Measurements from ENCODE around the gene ATP11A.

The ATP11A gene

DNA sequence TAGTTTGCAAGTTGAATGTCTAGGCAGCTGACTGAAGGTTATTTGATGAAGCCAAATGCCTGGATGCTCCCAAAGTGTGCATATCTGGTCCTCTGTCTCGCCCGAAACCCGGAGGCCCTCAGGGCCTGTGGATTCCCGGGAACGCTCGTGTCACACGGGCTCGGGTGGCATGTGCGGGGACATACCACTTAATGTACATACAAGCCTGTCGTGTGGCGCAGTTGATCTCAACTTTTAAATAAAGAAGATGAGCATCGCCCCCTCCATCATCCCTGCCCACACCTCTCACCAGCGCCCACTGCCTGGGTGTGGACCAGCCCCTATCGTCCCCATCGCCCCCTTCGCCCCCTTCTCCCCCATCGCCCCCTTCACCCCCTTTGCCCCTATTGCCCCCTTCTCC, 33.9 kb downstream of the ATP11A start:
- DNase-seq (ENCODE audit: low read depth in 2 of 2), result no peak

GRCh38 chr13:112724788-112725345, 35.0 kb downstream of the ATP11A start:
- no peak for DNase-seq (ENCODE audit: low read depth in 2 of 2)

- no peak for DNase-seq (ENCODE audit: low read depth in 2 of 2)
These were observed 35.6 kb downstream of the ATP11A start for GRCh38 chr13:112725346-112726015.

DNA sequence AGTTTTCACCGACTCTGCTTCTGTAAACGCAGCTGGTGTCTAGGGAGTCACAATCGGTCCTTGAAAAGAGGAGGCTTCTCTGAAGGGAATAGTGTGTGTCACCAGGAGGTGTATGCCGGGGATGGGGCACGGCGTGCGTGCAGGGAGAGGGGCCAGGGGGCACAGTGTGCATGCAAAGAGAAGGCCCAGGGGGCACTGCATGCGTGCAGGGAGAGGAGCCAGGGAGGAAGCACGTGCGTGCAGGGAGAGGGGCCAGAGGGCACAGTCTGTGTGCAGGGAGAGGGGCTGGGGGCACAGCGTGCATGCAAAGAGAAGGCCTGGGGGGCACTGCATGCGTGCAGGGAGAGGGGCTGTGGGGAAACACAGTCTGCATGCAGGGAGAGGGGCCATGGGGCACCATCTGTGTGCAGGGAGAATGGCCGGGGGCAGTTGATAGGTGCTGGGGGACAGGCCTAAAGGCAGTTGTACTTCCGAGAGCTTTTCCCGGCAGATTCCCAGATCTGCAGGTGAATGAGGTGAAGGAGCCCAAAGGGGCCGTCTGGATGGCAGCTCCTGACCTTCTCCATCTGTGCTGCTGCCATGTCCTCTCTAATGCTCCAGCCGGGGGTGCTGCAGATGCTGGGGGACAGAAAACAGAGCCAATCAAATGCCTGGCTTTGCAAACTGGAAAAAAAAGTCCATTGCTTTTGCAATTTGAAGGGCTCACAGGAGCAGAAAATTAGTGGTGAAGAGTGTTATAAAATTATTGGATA, 36.4 kb downstream of the ATP11A start:
- DNase-seq (ENCODE audit: low read depth in 2 of 2), result no peak

DNA sequence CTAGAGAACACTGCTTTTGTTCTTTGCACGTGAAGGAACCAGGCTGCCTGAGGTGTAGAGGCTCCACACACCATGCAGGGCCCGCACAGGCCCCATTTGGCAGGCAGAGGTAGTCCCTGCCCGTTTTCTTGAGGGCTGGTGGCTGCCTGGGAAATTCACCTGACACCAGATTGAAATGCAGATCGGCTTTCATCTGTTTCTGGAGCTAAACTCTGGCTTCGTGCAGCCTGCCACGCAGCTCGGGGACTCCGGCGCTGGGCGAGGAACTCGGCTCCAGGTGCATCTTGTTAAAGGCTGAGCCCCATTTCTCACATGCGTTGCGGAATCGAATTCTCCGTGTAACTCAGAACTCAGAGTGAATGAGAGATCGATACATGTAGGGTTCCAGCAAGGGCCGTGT, 37.7 kb downstream of the ATP11A start:
- no peak for DNase-seq (ENCODE audit: low read depth in 2 of 2)

- DNase-seq (ENCODE audit: low read depth in 2 of 2), result no peak
These were observed 38.7 kb downstream of the ATP11A start for GRCh38 chr13:112728375-112729126.

GRCh38 chr13:112729408-112729807, 39.6 kb downstream of the ATP11A start:
- no peak for DNase-seq (ENCODE audit: low read depth in 2 of 2)

DNA sequence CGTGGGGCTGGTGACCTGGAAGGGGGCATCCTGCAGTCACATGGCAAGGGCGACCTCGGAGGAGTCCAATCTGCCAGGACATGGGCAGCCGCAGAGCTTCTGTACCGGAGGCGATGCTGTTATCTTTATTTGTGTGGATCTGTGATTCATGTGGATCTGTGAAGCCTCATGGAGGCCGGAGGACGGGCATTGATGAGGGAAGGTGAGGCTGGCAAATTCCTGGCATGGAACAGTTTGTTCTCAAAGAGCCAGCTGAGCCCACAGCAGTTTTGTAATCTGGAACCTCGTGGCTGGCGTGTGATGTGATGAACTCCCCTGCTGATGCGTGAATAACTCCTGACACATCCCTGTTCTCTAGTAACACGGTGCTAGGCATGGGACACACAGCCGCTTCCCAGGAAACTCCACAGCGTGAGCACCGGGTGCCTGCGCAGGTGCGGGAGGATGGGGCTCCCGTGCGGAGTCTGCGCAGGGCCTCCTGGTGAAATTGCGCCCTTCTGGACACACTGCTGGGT, 40.4 kb downstream of the ATP11A start:
- DNase-seq (ENCODE audit: low read depth in 2 of 2), result no peak

DNA sequence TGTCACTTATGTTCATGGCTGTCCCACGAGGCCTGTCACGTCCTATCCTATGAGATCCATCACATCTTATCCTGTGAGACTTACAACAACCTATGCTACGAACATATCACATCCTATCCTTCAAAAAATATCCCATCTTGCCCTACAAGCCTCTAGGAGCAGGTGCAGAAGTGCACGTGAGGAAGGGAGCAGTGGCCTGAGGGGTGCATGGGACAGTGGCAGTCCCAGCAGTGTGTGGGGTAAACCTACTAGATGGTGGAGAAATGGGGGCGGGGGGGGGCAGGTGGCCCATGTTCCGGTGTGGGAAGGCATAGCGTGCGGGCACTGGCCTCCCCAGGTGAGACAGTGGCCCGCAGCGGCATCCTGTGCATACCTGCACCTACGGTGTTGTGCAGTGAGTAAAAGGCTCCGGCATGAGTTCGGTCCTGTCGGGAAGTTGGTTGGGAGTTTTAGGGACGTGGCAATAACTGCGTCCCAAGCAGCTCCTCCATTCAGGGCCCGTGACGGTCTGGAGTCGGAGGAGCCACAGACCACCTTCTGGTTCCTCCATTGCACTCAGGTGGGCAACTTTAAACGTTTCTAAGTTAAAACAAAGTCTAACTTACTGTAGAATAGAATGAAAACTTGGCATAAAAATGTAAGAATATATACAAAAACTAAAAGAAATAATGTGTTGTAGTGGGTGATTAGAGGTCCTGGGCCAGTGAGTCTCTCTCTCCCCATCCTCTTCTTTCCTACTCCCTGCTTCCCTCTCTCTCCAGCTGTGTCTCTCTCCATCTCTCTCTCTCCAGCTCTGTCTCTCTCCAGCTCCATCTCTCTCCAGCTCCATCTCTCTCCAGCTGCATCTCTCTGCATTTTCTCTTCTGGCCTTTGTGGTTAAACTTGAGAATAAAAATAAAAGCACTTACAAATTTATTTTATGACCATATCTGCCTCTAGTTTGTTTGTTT, 42.1 kb downstream of the ATP11A start:
- no peak for DNase-seq (ENCODE audit: low read depth in 2 of 2)

GRCh38 chr13:112732679-112733078, 42.8 kb downstream of the ATP11A start:
- DNase-seq (ENCODE audit: low read depth in 2 of 2), result no peak

DNA sequence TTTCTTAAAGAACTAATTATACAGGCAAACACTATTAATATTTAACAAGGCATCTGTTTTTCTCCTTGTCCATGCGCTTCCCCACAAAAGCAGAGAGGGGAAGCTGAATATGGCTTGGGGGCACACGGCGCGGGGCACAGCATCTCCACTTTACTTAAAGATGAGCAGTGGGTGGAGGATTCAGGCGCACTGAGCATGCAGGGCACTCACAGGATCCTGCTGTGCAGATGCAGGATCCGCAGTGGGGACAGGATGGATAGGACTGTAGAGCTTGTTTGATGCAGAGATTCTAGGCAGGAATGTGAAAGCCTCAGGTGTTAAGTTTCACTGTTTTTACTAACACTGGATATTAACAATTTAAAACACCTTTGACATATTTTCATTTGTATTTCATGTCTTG, 43.3 kb downstream of the ATP11A start:
- DNase-seq (ENCODE audit: low read depth in 2 of 2), result no peak

- no peak for DNase-seq (ENCODE audit: low read depth in 2 of 2)
These were observed 44.0 kb downstream of the ATP11A start for GRCh38 chr13:112733661-112734379.

DNA sequence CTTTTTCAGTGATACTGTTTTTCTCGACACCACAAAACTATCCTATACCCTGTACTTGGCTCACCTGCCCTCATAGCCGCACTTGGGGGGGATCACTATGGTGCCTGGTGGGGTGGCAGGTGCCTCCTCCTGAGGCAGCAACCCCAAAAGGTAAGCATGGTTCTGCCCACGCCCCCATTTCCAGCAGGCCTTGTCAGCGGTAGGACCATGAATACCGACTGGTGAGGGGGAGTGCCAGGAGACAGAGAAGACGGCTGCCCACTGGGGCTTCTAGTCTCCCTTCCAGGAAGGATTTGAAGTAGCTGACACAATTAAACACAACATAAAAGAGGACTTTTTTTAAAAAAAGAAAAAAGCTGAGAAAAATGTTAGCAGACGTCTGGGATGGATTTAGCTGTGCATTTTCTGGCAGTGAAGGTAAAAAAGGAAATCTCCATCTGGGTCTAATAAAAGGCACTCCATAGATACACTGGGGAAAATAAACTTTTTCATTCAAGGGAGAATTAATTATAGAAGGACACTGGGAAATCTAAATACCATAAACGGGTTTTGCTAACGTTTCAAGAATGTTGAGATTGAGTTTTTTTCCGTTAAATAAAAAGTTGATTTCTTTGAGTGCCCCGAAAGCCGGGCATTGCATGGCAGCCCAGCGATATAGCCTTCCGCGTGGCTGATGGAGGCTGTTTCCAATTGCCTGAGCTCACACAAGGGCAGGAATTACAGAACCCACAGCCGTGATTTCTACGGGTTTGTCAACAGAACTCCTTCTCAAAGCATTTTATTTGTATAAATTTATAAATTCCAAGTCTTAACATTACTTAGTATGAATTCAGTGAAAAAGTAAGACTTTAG, 45.1 kb downstream of the ATP11A start:
- no peak for DNase-seq (ENCODE audit: low read depth in 2 of 2)

- DNase-seq (ENCODE audit: low read depth in 2 of 2), result no peak
These were observed 46.0 kb downstream of the ATP11A start for GRCh38 chr13:112735791-112736190.

GRCh38 chr13:112737294-112737693, 47.5 kb downstream of the ATP11A start:
- DNase-seq (ENCODE audit: low read depth in 2 of 2), result no peak

GRCh38 chr13:112738606-112739005, 48.8 kb downstream of the ATP11A start:
- no peak for DNase-seq (ENCODE audit: low read depth in 2 of 2)

DNA sequence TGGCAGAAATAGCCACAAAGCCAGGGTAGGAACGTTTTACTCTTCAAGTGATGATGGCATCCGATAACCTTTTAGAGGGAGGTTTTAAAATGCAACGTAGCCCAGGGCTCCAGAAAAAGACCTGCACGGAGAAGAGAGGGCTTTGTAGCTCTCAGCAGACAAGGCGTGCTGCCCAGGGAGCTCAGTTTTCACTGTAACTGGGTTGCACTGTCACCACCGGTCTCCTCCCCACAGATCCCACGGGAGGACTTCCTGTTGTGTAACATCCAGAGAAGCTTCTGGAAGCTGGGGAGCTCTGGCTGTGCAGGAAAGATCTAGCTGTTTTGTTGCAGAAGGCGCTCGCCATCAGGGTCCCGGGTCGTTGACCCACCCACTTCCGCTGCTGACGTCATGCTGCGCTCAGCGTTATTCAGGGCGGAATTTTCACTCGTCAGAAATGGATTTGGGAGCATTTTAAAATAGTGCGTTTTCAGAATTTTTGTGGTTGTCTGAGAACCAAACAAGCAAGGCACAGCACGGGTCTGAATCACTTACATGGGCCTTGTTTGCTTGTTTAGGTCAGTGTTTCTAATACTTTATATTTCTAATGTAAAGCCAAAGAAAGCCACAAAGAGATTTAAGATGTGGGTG, 50.8 kb downstream of the ATP11A start:
- no peak for DNase-seq (ENCODE audit: low read depth in 2 of 2)

DNA sequence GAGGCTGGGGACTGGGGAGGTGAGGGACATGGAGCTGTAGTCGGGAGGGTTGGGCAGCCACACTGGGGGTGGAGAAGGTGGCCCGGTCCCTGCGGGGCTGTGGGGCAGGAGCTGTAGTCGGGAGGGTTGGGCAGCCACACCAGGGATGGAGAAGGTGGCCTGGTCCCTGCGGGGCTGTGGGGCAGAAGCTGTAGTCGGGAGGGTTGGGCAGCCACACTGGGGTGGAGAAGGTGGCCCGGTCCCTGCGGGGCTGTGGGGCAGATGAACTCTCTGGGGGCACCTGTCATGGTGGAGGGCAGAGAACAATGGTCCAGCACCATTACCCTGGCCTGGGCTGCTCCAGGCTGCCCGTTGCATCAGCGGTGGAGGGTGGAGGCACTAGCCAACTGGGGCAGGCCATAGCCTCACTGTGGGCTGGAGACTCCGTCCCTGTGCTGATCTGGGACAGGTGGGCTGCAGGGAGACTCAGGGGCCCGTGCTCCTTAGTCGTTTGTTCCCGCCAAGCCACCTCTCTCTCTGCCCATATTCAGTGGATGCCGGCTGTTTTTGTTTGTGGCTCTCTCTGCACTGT, 51.4 kb downstream of the ATP11A start:
- DNase-seq (ENCODE audit: low read depth in 2 of 2), result no peak
